K562 (cell line): ENCODE results near the gene PLPPR2. TPM values are rescaled to one million over a fixed set of nuclear protein-coding genes. Genes with fewer than 3 reads are reported as not detected.

Experiments used
- ATAC-seq: fragments of 200-7000 bp; cut with Tn5 transposase; 3 replicates; pipeline ENCODE4 v1.9.1; 2020; ENCODE audit warnings: moderate library complexity
- BruUV-seq: library from RNA; stranded (reverse); fragments of 400-500 nt; replicated peaks from 2 replicates; lab custom pipeline; 2021; lab: Mats Ljungman, UMichigan
- CTCF ChIA-PET: fragments of 300-600 bp; formaldehyde crosslinking; extraction: SDS; loops from one replicate; lab custom pipeline; 2021; ENCODE audit warnings: low intra/inter-chr PET ratio; lab: Yijun Ruan, JAX
- POLR2A ChIA-PET: fragments of 300-600, 350-650 bp; sonication (Branson Sonifier 250); formaldehyde crosslinking; extraction: SDS; loops from one replicate; lab custom pipeline; 2021; ENCODE audit warnings: antibody characterized with exemption, inconsistent platforms; lab: Yijun Ruan, JAX
- DNase-seq, 4 experiments: peaks; one replicate each; pipeline versions ENCODE4 v3.0.0 to v3.0.0-alpha.2; 2011 to 2018; ENCODE audit warnings: low spot score in 3 of 4, mixed read lengths in 3 of 4; ENCODE audit errors: extremely low read depth in 1 of 4
- FAIRE-seq: peaks from 2 replicates; lab custom pipeline; 2011; peaks lifted over from hg19 to GRCh38; lab: Jason Lieb, UNC
- H2AFZ ChIP-seq: 2 replicates; pipeline ENCODE4 v1.6.0; 2011; ENCODE audit warnings: low read depth, low read length, control low read depth, inconsistent platforms
- H3K27ac ChIP-seq: fragments of 200-600 bp; 3 replicates; pipeline ENCODE4 v1.8.0; 2011; ENCODE audit warnings: low read depth, mild to moderate bottlenecking, control low read depth, inconsistent platforms, low read length, moderate library complexity, mixed read lengths; ENCODE audit errors: extremely low read depth
- H3K27me3 ChIP-seq, 2 experiments: fragments of 300-600 bp in 1 of 2; 2 replicates in 1 of 2; 3 replicates in 1 of 2; pipeline versions ENCODE4 v1.6.0 to v1.8.0; 2011; ENCODE audit warnings: inconsistent platforms in 2 of 2, low read length in 2 of 2, mild to moderate bottlenecking in 1 of 2, mixed read lengths in 1 of 2, moderate library complexity in 1 of 2; ENCODE audit not compliant: control insufficient read depth in 2 of 2, insufficient read depth in 2 of 2
- H3K36me3 ChIP-seq: fragments of 300-600 bp; 3 replicates; pipeline ENCODE4 v1.8.0; 2011; ENCODE audit warnings: mild to moderate bottlenecking, low read length, inconsistent platforms; ENCODE audit not compliant: control insufficient read depth, insufficient read depth
- H3K4me1 ChIP-seq, 2 experiments: fragments of 200-600 bp in 1 of 2; replicated peaks in 1 of 2; 2 replicates in 1 of 2; 3 replicates in 1 of 2; pipeline versions ENCODE4 v1.5.1 to v1.8.0; 2011; ENCODE audit warnings: inconsistent platforms in 2 of 2, low read length in 2 of 2, mild to moderate bottlenecking in 1 of 2, mixed read lengths in 1 of 2, moderate library complexity in 1 of 2; ENCODE audit not compliant: control insufficient read depth in 2 of 2, insufficient read depth in 2 of 2
- H3K4me2 ChIP-seq: 2 replicates; pipeline ENCODE4 v1.6.1; 2011; ENCODE audit warnings: low read length, control low read depth, inconsistent platforms, mixed read lengths; ENCODE audit not compliant: insufficient read depth
- H3K4me3 ChIP-seq: fragments of 200-600 bp; sonication (generic), shearing (Covaris generic); 2 replicates; pipeline ENCODE4 v1.5.1; 2016; ENCODE audit warnings: control low read depth, inconsistent platforms
- H3K79me2 ChIP-seq: fragments of 200-600 bp; 3 replicates; pipeline ENCODE4 v1.8.0; 2011; ENCODE audit warnings: low read length, inconsistent platforms; ENCODE audit not compliant: control insufficient read depth, insufficient read depth
- H3K9ac ChIP-seq, 2 experiments: 2 replicates each; pipeline versions ENCODE4 v1.6.0 to v1.6.1; 2011; ENCODE audit warnings: low read depth in 2 of 2, low read length in 2 of 2, control low read depth in 1 of 2, inconsistent platforms in 1 of 2, mild to moderate bottlenecking in 1 of 2, mixed read lengths in 1 of 2; ENCODE audit not compliant: insufficient read depth in 1 of 2
- H3K9me1 ChIP-seq: one replicate; pipeline ENCODE4 v1.6.0; 2011; ENCODE audit warnings: inconsistent platforms, mild to moderate bottlenecking, low read length, moderate library complexity; ENCODE audit not compliant: control insufficient read depth, insufficient read depth
- H3K9me3 ChIP-seq: replicated peaks from 2 replicates; pipeline ENCODE4 v1.5.1; 2011; ENCODE audit warnings: low read depth, low read length, inconsistent platforms; ENCODE audit not compliant: control insufficient read depth, insufficient read depth
- H4K20me1 ChIP-seq: replicated peaks from 2 replicates; pipeline ENCODE4 v1.6.1; 2011; ENCODE audit warnings: low read length, inconsistent platforms, mixed read lengths; ENCODE audit not compliant: control insufficient read depth, insufficient read depth
- ELK3 ChIP-seq: fragments of 450-650 bp; formaldehyde crosslinking; IDR thresholded peaks from 2 replicates; pipeline ENCODE4 v1.4.0; 2020; ENCODE audit warnings: mild to moderate bottlenecking
- HLTF ChIP-seq: fragments of 450-650 bp; IDR thresholded peaks from 2 replicates; pipeline ENCODE4 v1.6.1; 2016
- NELFE ChIP-seq: IDR thresholded peaks from 2 replicates; pipeline ENCODE4 v1.6.1; 2011; ENCODE audit warnings: mild to moderate bottlenecking; ENCODE audit not compliant: insufficient read depth, insufficient read length
- NEUROD1 ChIP-seq: fragments of 150-350 bp; IDR thresholded peaks from 2 replicates; pipeline ENCODE4 v1.6.1; 2014; ENCODE audit warnings: borderline replicate concordance, low read length, low read depth; ENCODE audit not compliant: partially characterized antibody
- NFIX ChIP-seq: fragments of 250-450 bp; sonication (Bioruptor Pico); IDR thresholded peaks from 2 replicates; pipeline ENCODE4 v1.4.0; 2020; ENCODE audit warnings: low read depth, mild to moderate bottlenecking, moderate library complexity
- NKRF ChIP-seq: fragments of 450-650 bp; IDR thresholded peaks from 2 replicates; pipeline ENCODE4 v1.6.1; 2016; ENCODE audit warnings: borderline replicate concordance
- NRF1 ChIP-seq, 2 experiments: fragments of 450-650 bp; IDR thresholded peaks in 1 of 2; conservative IDR thresholded peaks in 1 of 2; 2 replicates each; pipeline ENCODE4 v1.6.1; 2014; ENCODE audit warnings: mild to moderate bottlenecking in 2 of 2
- PRDM10 ChIP-seq: fragments of 450-650 bp; IDR thresholded peaks from 2 replicates; pipeline ENCODE4 v1.6.1; 2018; ENCODE audit not compliant: partially characterized antibody
- PRMT5 ChIP-seq: sonication (generic); formaldehyde crosslinking; IDR thresholded peaks from 2 replicates; pipeline ENCODE4 v1.5.0; 2020; ENCODE audit warnings: missing genetic modification reagents
- SIRT6 ChIP-seq: IDR thresholded peaks from one replicate; pipeline ENCODE4 v1.6.1; 2012; ENCODE audit warnings: low read depth, mild to moderate bottlenecking, control low read depth, inconsistent platforms, low read length, moderate library complexity
- SIX5 ChIP-seq, 2 experiments: IDR thresholded peaks; 2 replicates each; pipeline ENCODE4 v1.6.1; 2011; ENCODE audit warnings: low read length in 2 of 2, borderline replicate concordance in 1 of 2, low read depth in 1 of 2, mild to moderate bottlenecking in 1 of 2, moderate library complexity in 1 of 2; ENCODE audit not compliant: insufficient read depth in 1 of 2
- SNIP1 ChIP-seq: fragments of 450-650 bp; IDR thresholded peaks from 2 replicates; pipeline ENCODE4 v1.7.1; 2017; ENCODE audit warnings: low read depth, mild to moderate bottlenecking
- ZFPM2 ChIP-seq: fragments of 250-450 bp; sonication (Bioruptor Pico); IDR thresholded peaks from 2 replicates; pipeline ENCODE4 v1.5.1; 2022; ENCODE audit warnings: mild to moderate bottlenecking
- ZNF124 ChIP-seq: sonication (generic); formaldehyde crosslinking; IDR thresholded peaks from 2 replicates; pipeline ENCODE4 v1.8.1; 2022; ENCODE audit warnings: missing genetic modification reagents
- ZNF436 ChIP-seq: fragments of 250-450, 450-650 bp; sonication (Bioruptor Pico); formaldehyde crosslinking; IDR thresholded peaks from 2 replicates; pipeline ENCODE4 v1.7.0; 2020; ENCODE audit warnings: mild to moderate bottlenecking
- ZNF644 ChIP-seq: fragments of 200-800 bp; sonication (Bioruptor generic); IDR thresholded peaks from 2 replicates; pipeline ENCODE4 v1.6.1; 2016; ENCODE audit warnings: low read depth, missing genetic modification characterization, missing compliant biosample characterization
- WGBS: fragments of 100-300 bp; shearing (Covaris generic); methylation state at CpG from one replicate; pipeline ENCODE4 v1.1.6; 2016; ENCODE audit warnings: low coverage, mixed read lengths; ENCODE audit not compliant: insufficient coverage; ENCODE audit errors: missing lambda C conversion rate; 5-methylcytosine and 5-hydroxymethylcytosine counted together
- in situ Hi-C: fragments of 300-500 bp; cut with MboI; formaldehyde crosslinking; loops from 4 replicates; pipeline ENCODE4 v1.15.0; 2018; ENCODE audit warnings: inconsistent platforms, mixed read lengths
- intact Hi-C: fragments of 100-400 bp; cut with micrococcal nuclease; formaldehyde crosslinking; loops from 2 replicates; pipeline ENCODE4 v1.14.2; 2022
- polyA plus RNA-seq, 8 experiments: library from polyadenylated mRNA; depleted of rRNA in 4 of 8; stranded (reverse) in 5 of 8; unstranded in 3 of 8; fragments of >200 nt; fragmentation: Nextera tagmentation in 2 of 8; fragmentation: Illumina TruSeq in 1 of 8; extraction: Ambion mirVana in 2 of 8; extraction: Trizol in 1 of 8; gene quantifications; 2 replicates each; pipeline versions ENCODE4 v1.2.1 to v1.2.3, GENCODE V29; 2011 to 2014; ENCODE audit warnings: inconsistent platforms in 1 of 8, missing spikeins in 1 of 8
- total RNA-seq, 7 experiments: library from RNA; depleted of rRNA in 6 of 7; stranded (reverse); fragments of >200 nt in 6 of 7; fragmentation: Illumina TruSeq in 2 of 7; extraction: Trizol in 2 of 7; gene quantifications; 2 replicates each; pipeline versions ENCODE4 v1.2.1 to v1.2.3, GENCODE V29; 2011 to 2021; ENCODE audit warnings: low replicate concordance in 1 of 7

Gene PLPPR2
- total and polyA plus RNA-seq, 9 of the 15 experiments (the other 6 are each of a cell fraction or from before 2014, with no cell fraction given): 0.49 to 15.9 (median 3.4) TPM

- no peak for TF ChIP-seq NEUROD1
- TF ChIP-seq HLTF: no peak
- TF ChIP-seq ZNF124: no peak
Measured at GRCh38 chr19:11367528-11367927, 12.3 kb downstream of the PLPPR2 start (continued).

GRCh38 chr19:11370744-11371143 lies 15.5 kb downstream of the PLPPR2 start:
- in situ Hi-C loops: no loop called here
- no peak for TF ChIP-seq SIX5 (IDR thresholded peaks at IDR 0.05; ENCODE audit: borderline replicate concordance in 1 of 2, insufficient read depth in 1 of 2, low read depth in 1 of 2, low read length in 2 of 2)
- TF ChIP-seq ZNF644: no peak
- no peak for TF ChIP-seq NFIX (CRISPR knock-in tag)
- no peak for TF ChIP-seq ZFPM2 (CRISPR knock-in tag)
- no peak for TF ChIP-seq NRF1 (conservative IDR thresholded peaks at IDR 0.05 in 1 of 2, IDR thresholded peaks at IDR 0.05 in 1 of 2)
- no peak for TF ChIP-seq NELFE
- TF ChIP-seq NKRF: no peak
- TF ChIP-seq PRDM10: no peak
- no peak for TF ChIP-seq SIRT6
- no peak for TF ChIP-seq ZNF436 (CRISPR knock-in tag)
- no peak for TF ChIP-seq SNIP1
- no peak for TF ChIP-seq PRMT5 (CRISPR knock-in tag)
- no peak for TF ChIP-seq ELK3 (CRISPR knock-in tag)

More at GRCh38 chr19:11370744-11371143, 15.5 kb downstream of the PLPPR2 start:
- Histone ChIP-seq H3K4me1 (peaks cover 12 to 18% of the 10 kb centered on the region in 2 experiments; a peak in 4 of 5 replicates), H2AFZ (no peak overlapping the region), H3K36me3 (0 out of 3 replicates have a peak, but pooled peaks cover 2% of the 10 kb centered on the region), H4K20me1 (peaks cover 11% of the 10 kb centered on the region; the same call in 1 of the 2 replicates), H3K4me3 (no peak overlapping the region), H3K9me3 (no peaks in the 10 kb centered on the region), H3K27me3 (no peaks in the 10 kb centered on the region), H3K79me2 (peaks cover 14% of the 10 kb centered on the region; the same call in 2 of the 3 replicates), H3K9ac (no peak overlapping the region), H3K4me2 (no peak overlapping the region), H3K27ac (no peak overlapping the region), H3K9me1 (no peaks in the 10 kb centered on the region)
- ATAC-seq: no peak
- intact Hi-C loops: no loop called here
- CTCF ChIA-PET: no interaction called here
- POLR2A ChIA-PET: interaction anchor here (0.6 to 1.7 kb wide), 2 partner anchors 10 to 191 kb away, joined by 3 to 7 read pairs; no protein-coding TSS in a partner anchor
- WGBS: 56% methylated on average over 2 of the region's 2 CpGs
- BruUV-seq: no TSS peak
- FAIRE-seq: no peak
- DNase-seq: no peak
